GM18517 (cell line): ENCODE measurements around the gene RAPGEF4.

Source experiments
- ATAC-seq: cut with Tn5 transposase; IDR thresholded peaks from one replicate; pipeline ENCODE4 v1.9.1; 2021; ENCODE audit warnings: mild to moderate bottlenecking, moderate library complexity; ENCODE audit not compliant: unreplicated experiment

Gene RAPGEF4

DNA sequence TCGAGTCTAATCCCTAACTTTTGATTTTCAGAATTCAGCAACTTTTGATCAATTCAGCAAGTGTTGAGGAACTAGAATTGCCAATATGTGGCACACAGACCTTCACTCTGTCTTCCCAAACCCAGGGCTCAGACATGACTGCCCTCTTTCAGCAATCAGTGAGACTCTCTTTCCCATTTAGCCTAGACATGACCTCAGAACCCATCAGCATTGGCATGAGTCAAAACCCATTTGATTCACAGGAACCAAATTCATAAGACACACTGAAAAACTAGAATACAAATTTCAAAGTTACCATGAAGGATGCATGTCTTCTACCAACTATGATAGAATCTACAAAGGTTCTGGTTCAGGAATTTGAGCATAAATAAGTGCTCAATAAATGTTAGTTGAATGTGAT lies 226.4 kb downstream of the RAPGEF4 start:
- ATAC-seq, result no peak

DNA sequence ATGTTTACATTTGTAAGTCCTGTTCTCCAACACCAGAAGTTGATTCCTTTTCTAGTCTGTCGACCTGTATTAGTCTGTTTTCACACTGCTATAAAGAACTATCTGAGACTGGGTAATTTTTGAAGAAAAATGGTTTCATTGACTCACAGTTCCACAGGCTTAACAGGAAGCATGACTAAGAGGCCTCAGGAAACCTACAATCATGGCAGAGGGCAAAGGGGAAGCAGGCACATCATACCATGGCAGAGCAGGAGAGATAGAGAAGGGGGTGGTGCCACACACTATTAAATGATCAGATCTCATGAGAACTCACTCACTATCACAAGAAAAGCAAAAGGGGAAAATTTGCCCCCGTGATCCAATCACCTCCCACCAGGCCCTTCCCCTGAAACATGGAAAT lies 227.2 kb downstream of the RAPGEF4 start:
- no peak for ATAC-seq

DNA sequence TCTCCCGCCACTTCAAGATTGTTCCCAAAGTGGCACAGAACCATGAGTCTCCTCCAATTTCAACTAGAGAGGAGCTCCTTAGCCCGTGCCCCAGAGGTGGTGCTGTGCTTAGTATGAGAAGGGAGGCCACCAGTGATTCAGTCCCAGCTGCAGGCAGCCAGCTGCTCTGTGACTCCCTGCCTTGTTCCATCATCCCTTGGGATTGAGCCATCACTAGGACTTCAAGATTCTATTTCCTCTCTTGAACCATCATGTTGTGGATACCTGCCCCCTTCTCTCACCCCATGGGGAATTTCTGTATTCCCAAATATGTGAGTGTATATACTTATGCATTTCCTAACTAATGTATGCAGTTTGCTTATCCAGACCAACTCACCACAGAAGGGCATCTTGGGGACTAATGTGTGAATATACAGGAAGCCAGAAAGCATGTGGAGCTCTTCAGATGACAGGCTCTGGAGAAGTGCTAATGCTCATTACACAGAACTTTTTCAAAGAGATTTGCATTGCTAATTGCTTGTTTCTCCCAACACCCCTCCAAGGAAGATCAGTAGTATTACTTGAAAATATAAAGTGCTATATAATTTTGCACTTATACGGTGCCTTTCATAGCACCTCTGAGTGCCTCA lies 229.0 kb downstream of the RAPGEF4 start:
- no peak for ATAC-seq

DNA sequence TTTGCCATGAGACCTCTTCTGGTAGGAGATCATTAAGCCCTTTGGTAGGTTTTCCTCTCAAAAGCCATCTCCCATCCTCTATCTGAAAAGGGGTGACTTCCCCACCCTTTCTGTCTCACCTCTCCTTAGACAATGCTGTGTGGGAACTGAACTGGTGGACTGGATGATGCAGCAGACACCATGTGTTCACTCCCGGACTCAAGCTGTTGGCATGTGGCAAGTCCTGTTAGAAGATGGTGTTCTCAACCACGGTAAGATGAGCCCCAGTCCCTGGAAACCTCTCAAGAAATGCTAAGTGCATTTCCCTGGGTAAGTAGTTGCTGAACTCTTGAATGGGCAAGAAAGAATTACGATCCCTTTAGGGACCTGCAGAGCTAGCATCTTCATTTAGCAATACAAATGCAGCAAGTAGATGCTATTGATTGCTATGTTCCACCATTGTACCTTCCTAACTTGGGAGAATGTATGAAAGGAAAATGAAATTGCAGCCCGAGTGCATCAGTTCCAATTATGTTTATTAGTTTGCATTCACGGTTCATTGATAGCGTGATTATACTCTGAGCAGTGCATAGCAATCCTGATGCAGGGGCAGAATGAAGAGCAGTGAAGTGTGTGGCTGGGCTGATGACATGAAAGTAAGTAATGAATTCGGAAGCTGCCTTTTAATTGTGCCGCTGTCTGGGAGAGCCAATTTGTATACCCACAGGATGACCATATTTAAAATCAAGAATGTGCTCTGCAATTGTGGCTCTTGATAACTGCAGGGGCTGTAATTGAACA lies 230.0 kb downstream of the RAPGEF4 start:
- no peak for ATAC-seq

DNA sequence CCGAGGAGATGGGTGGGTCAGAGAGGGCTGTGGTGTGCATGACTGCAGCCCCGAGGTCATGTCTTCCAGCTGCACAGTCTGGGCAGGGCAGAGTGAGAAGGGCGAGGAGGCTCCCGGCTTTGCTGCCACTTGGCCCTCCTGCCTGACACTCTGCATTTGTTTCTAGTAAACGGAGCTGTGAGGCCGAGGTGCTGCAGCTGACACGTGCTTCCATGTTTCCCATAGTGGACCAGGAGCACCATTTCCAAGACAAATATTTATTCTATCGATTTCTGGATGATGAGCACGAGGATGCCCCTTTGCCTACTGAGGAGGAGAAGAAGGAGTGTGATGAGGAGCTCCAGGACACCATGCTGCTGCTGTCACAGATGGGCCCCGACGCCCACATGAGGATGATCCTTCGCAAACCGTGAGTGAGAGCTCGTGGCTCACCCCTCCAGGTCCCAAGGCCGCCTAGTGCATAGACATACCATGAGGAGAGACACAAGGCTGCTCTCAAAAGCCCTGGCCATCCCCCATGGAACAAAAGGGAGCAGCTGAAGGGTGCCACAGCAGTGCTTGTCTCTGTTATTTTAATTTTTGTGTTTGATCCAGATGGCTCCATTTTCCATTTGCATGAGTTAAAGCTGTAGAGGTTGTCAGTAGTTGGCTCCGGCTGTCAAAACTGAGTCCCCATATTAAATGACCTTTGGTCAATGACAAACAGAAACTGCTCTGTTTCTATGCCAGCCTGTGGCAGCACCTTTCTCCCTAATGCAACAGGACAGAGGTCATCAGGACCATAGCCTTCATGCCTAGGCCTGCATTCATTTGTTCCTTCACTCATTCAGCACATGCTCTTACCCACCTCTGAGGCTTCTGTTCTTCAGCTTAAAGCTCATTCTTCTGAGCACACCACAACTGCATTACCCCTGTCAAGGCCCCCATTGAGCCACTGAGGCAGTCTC lies 231.7 kb downstream of the RAPGEF4 start:
- no peak for ATAC-seq

DNA sequence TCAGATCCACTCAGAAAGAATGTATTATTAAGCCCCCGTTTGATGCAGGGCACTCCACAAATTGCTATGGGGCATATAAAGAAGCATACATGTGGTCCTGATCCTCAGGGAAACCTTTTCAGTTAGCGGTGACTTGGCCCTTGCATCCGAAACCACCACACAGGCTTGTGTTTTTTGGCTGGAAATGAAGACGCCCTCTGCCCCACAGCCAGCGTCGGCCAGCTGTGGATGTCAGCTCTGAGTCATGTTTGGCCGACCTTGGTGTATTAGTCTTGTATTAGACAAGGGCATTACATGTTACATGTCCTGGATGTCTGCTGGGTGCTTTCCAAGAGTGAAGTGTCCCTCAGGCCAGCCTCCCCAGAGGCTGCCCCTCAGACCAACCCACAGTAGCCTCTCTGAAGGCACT lies 232.4 kb downstream of the RAPGEF4 start:
- ATAC-seq, result no peak

DNA sequence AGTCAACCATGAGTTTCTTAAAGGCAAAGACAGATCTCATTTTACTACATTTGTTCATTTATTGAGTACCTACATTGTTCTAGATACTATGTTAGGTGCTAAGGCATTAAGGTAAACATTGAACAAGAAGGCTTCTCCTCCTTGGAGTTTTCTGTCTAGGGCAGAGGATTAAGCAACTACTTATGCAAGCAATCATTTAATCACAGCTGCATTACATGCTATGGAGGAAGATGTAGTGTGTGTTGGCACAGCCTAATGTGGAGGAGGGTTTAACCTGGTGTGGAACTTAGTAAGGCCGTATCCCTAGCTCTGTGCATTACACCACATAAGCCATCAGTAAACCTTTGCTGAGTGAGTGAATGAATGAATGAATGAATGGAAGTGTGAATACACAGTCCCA lies 233.5 kb downstream of the RAPGEF4 start:
- no peak for ATAC-seq

DNA sequence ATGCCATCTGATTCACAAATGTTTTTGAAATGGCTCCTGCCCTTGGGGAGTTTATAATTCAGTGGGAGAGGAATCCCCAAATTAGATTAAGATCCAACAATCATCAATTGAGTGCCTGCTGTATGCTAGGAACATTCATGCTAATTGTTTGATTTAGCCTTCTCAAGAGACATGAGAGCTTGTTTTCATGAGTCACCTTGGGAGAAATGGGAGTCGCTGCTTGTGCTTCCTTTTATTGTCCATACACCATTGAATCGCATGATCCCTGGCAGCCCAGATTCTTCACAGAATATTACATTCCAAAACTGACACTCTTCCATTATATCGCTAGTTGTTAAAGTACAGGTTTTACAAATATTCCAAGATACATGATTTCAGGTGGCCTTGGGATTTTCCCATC lies 234.0 kb downstream of the RAPGEF4 start:
- ATAC-seq, result no peak

DNA sequence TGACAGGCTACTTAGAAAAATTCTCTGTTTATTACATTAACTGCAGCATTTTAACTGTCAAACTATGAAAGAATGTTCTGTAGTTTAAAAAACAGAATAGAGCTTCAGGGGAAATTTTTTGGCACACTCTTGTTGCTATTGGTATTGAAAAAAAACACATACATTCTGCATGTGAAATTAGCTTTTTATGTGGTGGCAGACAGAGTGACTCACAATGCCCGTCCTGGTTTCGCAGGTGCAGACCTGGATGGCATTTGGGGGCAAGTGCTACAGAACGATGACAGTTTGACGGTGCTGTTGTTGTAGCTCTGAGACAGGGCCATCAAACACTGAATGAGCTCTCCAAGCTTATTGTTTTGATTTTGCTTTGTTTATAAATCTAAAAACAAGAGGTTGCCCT lies 235.0 kb downstream of the RAPGEF4 start:
- no peak for ATAC-seq

DNA sequence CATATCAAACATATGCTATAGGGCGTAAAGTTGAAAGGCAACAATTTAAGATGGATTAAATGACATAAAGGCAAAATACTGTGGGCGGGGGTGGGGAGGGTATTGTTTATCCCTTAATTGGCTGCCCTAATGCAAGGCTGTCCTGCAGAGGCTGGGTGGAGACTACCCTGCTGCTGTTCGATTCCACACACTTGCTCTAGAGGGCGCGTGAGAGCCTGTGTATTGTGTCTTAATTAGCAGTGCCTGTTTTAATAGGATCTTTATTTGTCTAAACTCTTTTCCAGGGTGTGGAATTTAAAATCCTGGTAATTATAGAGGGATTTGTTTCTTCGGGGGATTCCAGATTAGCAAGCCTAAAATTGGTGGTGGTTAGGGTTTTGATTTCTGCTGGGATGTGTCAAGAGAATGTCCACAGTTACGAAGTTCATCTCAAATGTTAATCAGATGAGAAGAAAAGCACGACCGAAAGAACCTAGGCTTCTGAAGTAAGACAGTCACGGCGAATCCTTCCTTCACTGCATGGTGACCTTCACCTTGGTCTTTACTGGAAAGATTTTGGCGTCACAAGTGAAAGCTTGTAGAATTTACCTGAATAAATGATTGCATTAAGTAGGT lies 236.5 kb downstream of the RAPGEF4 start:
- no peak for ATAC-seq

DNA sequence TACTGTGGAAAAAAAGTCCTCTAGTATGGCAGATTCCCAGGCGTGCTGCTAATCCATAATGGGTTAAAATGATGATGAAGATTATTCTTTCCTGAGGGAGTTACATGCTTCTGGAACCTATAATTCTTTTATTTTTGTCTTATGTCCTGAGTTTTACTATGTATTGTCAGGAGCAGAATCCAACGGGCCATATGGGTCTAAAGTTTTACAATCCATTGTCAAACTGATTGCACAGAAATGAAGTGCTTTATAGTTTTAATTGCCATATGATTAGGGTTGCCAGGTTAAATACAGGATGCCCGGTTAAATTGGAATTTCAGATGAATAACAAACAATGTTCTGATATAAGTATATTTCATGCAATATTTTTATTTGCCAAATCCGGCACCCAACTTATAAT lies 239.1 kb downstream of the RAPGEF4 start:
- ATAC-seq, result no peak

DNA sequence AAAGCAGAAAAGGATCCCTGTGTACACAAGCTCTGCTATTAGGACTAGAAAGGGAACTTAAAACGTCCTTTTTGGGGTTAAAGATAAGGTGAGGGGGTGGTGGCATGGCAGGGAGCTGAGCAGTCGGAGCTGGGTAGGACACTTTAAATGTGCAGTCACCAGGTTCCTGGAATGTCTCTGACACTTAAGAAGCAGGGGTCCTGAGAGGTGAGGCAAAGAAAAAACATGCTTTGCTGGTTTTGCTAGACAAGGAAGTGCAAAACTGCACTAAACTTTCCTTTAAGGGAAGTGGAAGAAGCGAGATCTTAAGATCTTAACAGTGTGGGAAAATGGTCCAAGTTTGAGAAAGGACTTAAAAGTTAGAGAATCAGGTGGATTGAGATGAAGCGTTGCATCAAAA lies 240.5 kb downstream of the RAPGEF4 start:
- no peak for ATAC-seq

DNA sequence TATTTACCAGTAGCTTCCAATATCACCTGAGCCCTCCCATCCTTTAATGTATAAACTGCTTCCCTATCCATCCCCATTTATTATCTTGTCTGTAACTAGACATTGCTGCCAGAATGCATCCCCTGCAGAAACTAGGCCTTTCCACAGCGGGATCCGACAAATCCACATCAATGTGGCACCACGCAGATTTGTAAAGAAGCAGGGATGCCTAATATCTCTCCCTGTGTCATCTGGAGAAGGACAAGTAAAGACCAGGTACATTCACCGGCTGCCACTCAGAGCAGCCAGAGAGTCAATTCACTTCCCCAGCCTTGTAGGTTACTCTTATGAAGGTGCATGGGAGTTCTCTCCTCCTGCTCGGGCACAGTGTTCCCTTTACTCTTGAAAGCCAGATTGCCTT lies 241.2 kb downstream of the RAPGEF4 start:
- ATAC-seq, result no peak

DNA sequence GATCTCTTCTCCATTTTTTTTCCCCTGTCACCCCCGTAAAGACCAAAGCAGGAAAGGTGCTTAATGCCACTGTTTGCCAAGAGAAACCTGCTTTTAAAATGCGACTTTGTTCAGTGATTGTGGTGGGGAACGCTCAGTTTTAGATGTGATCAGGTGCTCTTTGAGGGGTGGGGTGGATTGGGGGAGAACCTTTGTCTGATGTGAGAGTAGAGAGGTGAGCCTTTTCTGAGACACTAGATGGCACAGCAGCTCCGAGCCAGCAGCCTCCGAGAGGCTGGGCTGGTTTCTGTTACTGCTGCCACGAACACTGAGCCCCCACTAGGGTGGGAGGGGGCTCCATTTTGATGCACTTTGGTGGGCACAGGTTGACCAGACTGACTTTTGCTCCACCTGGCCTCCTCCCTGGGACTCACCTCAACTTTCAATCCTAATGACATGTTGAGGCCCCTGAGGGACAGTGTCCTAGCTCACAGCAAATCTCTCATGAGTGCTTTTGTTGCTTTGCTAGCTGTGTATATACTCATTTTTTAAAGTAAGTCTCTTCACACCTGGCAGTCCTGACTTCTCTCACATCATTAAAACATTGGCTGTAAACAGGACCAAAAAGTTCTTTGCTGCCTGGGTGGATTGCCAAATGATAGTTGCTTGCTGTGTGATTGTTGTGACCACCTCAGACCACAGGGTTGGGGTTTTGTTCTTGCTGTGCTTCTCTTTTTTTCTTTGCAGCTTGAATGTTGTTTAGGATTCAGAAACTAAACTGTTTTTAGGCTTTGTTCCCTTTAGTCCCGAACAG lies 241.8 kb downstream of the RAPGEF4 start:
- ATAC-seq, result no peak

DNA sequence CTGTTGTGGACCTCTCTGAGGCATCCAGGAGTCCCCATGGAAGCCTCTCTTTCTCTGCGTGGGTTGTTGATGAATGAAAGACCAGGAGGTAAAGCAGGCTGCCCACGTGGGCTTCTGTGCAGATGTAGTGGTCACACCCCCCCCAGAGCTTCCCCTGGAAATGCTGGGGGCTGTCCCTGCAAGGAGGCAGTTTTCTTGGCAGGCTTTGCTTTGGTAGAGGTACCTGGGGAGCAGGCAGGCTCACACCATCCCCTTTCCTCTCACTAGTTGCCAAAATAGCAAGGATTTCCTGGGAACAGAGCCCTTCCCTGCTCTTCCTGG lies 242.4 kb downstream of the RAPGEF4 start:
- no peak for ATAC-seq

DNA sequence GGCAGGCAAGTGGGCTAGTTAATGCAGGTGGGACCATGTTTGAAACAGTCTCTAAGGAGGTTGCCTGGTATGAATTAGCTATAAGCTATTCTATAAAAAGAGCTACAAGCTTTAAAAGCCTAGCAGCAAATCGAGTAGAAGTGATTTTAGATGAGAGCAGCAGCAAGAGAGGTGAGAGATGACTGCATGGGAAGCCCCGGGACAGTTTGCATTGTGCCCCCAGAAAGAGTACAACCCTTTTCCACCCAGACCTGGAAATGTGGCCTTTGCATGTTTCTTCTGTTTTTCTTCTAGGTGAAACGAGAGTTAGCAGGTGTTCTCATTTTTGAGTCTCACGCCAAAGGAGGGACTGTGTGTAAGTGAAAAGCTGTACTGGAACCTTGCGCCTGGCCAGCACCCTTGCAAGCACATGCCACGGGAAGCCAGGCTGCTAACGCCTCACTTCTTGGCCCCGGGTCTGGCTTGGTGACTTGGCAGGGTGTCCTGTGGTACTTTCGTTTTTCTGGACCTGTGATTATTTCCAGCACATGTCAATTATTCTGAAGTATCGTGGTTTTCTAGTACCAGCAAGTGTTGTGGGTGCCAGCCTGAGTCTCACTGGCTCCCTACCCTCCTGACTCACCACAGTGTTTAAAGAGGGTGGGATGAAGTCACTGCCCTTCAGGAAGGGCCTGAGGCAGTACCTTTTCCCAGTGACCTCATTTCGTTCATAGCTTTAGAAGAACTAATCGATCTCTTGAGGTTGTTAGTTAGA lies 249.7 kb downstream of the RAPGEF4 start:
- no peak for ATAC-seq

DNA sequence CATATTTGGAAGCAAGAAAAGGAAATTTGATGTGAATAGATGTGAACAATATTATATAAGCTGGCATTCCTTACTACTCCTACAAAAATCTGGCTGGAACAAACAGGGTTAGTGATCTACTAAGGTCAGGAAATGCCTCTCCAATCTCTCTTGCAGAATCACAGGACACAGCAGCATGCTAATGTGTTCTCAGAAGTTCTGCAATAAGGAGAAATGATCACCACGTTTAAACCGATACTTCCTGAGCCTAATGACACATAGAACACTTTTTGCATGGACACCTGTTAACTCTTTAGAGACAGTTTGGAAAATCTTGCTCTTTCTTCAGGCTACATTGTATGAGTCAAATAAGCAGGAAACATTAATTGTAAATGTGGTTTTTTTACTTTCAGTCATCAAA lies 250.4 kb downstream of the RAPGEF4 start:
- ATAC-seq, result no peak

DNA sequence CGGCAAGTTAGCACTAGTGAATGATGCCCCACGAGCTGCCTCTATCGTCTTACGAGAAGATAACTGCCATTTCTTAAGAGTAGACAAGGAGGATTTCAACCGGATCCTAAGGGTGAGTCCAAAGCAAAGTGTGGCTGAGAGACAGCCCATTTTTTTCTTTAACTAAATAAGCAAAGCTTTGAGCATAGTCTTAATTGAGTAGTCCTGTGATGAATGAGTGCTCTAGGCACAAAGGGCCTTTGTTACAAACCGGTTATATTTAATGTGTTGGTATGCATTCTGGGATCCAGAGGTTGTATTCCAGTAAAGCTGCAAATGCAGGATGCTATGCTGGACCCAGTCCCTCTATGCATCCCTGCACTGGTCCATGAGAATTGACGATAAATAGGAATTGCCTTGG lies 253.1 kb downstream of the RAPGEF4 start:
- ATAC-seq, result no peak

DNA sequence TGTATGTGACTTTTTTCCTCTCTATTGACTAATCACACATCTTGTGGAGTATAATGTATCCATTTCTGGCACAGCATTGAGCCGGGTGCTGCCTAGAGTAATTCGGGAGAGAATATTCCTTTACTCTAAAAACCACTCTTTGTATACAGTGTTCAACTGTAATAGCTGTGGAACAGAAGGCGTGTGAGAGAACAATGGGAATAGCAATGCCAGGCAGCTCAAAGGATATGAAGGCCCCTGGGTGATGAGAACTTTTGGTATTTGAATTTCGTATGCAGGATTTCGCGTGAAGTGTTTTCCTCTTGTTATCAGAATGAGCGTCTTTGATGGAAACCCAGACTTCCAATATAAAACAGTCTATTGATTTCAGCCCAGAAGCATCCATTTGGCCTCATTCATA lies 255.4 kb downstream of the RAPGEF4 start:
- no peak for ATAC-seq

DNA sequence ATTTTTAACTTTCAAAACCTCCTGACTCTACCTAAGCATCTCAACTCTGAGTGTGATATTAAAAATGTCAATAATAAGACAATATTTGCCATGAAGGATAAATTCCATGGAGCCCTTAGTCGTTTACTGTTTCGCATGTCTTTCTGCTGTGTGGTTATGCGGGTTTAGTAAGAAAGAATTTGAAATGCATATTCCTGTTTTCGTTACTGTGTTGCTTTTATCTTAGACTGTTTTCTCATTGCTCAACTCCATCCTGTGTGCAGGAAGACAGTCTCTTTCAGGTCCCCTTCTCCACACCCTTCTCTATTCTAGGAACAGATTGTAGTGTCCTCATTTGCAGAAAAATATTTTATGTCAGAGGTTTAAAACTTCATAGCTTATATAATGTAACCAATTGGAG lies 257.5 kb downstream of the RAPGEF4 start:
- no peak for ATAC-seq
